Naive B cell (primary cell): ENCODE measurements around the gene PCNX1. TPM values are rescaled to one million over a fixed set of nuclear protein-coding genes. Genes with fewer than 3 reads are reported as not detected.

Source experiments
- polyA plus RNA-seq, 6 donors: library from polyadenylated mRNA; unstranded; fragments of 300-500 nt; fragmentation: Illumina TruSeq; gene quantifications; one replicate each; pipeline ENCODE4 v1.2.3, GENCODE V29; 2021; ENCODE audit warnings: low read depth in 6 of 6

PCNX1 gene
- polyA plus RNA-seq, 6 donors from 2014 or later: 4.8 to 10.7 (median 7.5) TPM

Other genes with a start within 250 kb of the PCNX1 start
- 10 to 100 TPM in 1 of 6 donors, 1 to 10 TPM in 5; 4.3 to 10.5 (median 6.3) TPM for gene MAP3K9, start 97.9 kb upstream of the PCNX1 start, polyA plus RNA-seq